ENCODE data around the gene DIS3L2.
"Not testable (repeated sequence)": the region's sequence is repeated elsewhere in the genome, so short reads cannot be mapped to it uniquely, and the experiment has no call there.

GRCh38 chr2:232366461-232366860 lies 404.9 kb downstream of the DIS3L2 start:
- TF ChIP-seq, protein P1, sequence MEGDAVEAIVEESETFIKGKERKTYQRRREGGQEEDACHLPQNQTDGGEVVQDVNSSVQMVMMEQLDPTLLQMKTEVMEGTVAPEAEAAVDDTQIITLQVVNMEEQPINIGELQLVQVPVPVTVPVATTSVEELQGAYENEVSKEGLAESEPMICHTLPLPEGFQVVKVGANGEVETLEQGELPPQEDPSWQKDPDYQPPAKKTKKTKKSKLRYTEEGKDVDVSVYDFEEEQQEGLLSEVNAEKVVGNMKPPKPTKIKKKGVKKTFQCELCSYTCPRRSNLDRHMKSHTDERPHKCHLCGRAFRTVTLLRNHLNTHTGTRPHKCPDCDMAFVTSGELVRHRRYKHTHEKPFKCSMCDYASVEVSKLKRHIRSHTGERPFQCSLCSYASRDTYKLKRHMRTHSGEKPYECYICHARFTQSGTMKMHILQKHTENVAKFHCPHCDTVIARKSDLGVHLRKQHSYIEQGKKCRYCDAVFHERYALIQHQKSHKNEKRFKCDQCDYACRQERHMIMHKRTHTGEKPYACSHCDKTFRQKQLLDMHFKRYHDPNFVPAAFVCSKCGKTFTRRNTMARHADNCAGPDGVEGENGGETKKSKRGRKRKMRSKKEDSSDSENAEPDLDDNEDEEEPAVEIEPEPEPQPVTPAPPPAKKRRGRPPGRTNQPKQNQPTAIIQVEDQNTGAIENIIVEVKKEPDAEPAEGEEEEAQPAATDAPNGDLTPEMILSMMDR (IDR thresholded peaks at IDR 0.05 in 8 of 11, conservative IDR thresholded peaks at IDR 0.05 in 3 of 11) = not testable (repeated sequence)
- TF ChIP-seq POLR2A, POLR2AphosphoS5 (IDR thresholded peaks at IDR 0.05): not testable (repeated sequence)
